NCI-H748 (cell line): ENCODE results near the gene UBE2A.

Experiments
- DNase-seq: peaks from one replicate; lab custom pipeline; 2025; ENCODE audit not compliant: unreplicated experiment; lab: John Stamatoyannopoulos, UW

Gene UBE2A

GRCh38 chrX:119606280-119607017 lies 32.1 kb downstream of the UBE2A start, which contains the start of gene NKRF:
Gene NKRF (minus strand): TSS chrX:119606424.
- peak; percentile 98 for DNase-seq

- no peak for DNase-seq
Observed at GRCh38 chrX:119607018-119607389, 32.6 kb downstream of the UBE2A start.

- no peak for DNase-seq
Observed at GRCh38 chrX:119614776-119615175, 40.4 kb downstream of the UBE2A start.

GRCh38 chrX:119617517-119618164 lies 43.3 kb downstream of the UBE2A start:
- DNase-seq: no peak

- no peak for DNase-seq
Observed at GRCh38 chrX:119618439-119618838, 44.1 kb downstream of the UBE2A start.

- DNase-seq: no peak
Observed at GRCh38 chrX:119622356-119623232, 48.2 kb downstream of the UBE2A start.

- no peak for DNase-seq
Observed at GRCh38 chrX:119624417-119624816, 50.1 kb downstream of the UBE2A start.

- DNase-seq: no peak
Observed at GRCh38 chrX:119624951-119625668, 50.7 kb downstream of the UBE2A start.

GRCh38 chrX:119625843-119626242 lies 51.5 kb downstream of the UBE2A start:
- DNase-seq: no peak
